GM03348 (cell line): ENCODE results near the gene RIPOR3.
A peak's percentile ranks its signal among the peaks of the same experiment; 100 is the strongest.
"Not testable (repeated sequence)": the region's sequence is repeated elsewhere in the genome, so short reads cannot be mapped to it uniquely, and the experiment has no call there.

Source experiments
- DNase-seq: peaks from one replicate; pipeline ENCODE4 v3.0.0; 2012; ENCODE audit warnings: low spot score

Gene RIPOR3

GRCh38 chr20:50680105-50680960, 11.0 kb downstream of the RIPOR3 start:
- peak; percentile 37 for DNase-seq

GRCh38 chr20:50679753-50680104, 11.6 kb downstream of the RIPOR3 start:
- no peak for DNase-seq

GRCh38 chr20:50678169-50678898, 13.0 kb downstream of the RIPOR3 start:
- no peak for DNase-seq

- no peak for DNase-seq
These were observed 14.5 kb downstream of the RIPOR3 start for GRCh38 chr20:50676858-50677257.

GRCh38 chr20:50676377-50676731, 15.0 kb downstream of the RIPOR3 start:
- not testable (repeated sequence) for DNase-seq

GRCh38 chr20:50675671-50676376, 15.5 kb downstream of the RIPOR3 start:
- no peak for DNase-seq

- no peak for DNase-seq
These were observed 17.1 kb downstream of the RIPOR3 start for GRCh38 chr20:50674138-50674825.

- DNase-seq = no peak
These were observed 17.7 kb downstream of the RIPOR3 start for GRCh38 chr20:50673466-50674137.

GRCh38 chr20:50673146-50673465, 18.2 kb downstream of the RIPOR3 start:
- no peak for DNase-seq

GRCh38 chr20:50672400-50673145, 18.8 kb downstream of the RIPOR3 start:
- DNase-seq = no peak

GRCh38 chr20:50671626-50672025, 19.7 kb downstream of the RIPOR3 start:
- no peak for DNase-seq

- DNase-seq = not testable (repeated sequence)
These were observed 20.3 kb downstream of the RIPOR3 start for GRCh38 chr20:50671010-50671409.

GRCh38 chr20:50670126-50670862, 21.0 kb downstream of the RIPOR3 start:
- DNase-seq = no peak

GRCh38 chr20:50668798-50669197, 22.5 kb downstream of the RIPOR3 start:
- no peak for DNase-seq

- no peak for DNase-seq
These were observed 23.0 kb downstream of the RIPOR3 start for GRCh38 chr20:50668326-50668725.

GRCh38 chr20:50666709-50667298, 24.5 kb downstream of the RIPOR3 start:
- no peak for DNase-seq

- no peak for DNase-seq
These were observed 27.1 kb downstream of the RIPOR3 start for GRCh38 chr20:50664254-50664653.

- DNase-seq = no peak
These were observed 28.1 kb downstream of the RIPOR3 start for GRCh38 chr20:50663095-50663821.

GRCh38 chr20:50659975-50660670, 31.2 kb downstream of the RIPOR3 start:
- DNase-seq = no peak
